Measurements from ENCODE around the gene GATD1.
"Not testable (repeated sequence)": the region's sequence is repeated elsewhere in the genome, so short reads cannot be mapped to it uniquely, and the experiment has no call there.

The GATD1 gene

GRCh38 chr11:765025-765801 is 12.1 kb downstream of the GATD1 start:
- peak; percentile 29 to 54 (median 34) for DNase-seq (ENCODE audit: low read depth in 3 of 3, low spot score in 1 of 3)

GRCh38 chr11:764322-765024 is 12.8 kb downstream of the GATD1 start:
- DNase-seq (ENCODE audit: low read depth in 3 of 3, low spot score in 1 of 3): no peak

- no peak for DNase-seq (ENCODE audit: low read depth in 3 of 3, low spot score in 1 of 3)
Measured at GRCh38 chr11:763549-764321, 13.6 kb downstream of the GATD1 start.

GRCh38 chr11:763073-763463 is 14.2 kb downstream of the GATD1 start:
- no peak for DNase-seq (ENCODE audit: low read depth in 3 of 3, low spot score in 1 of 3)

GRCh38 chr11:762421-763072 is 14.7 kb downstream of the GATD1 start:
- no peak for DNase-seq (ENCODE audit: low read depth in 3 of 3, low spot score in 1 of 3)

GRCh38 chr11:761526-762108 is 15.7 kb downstream of the GATD1 start:
- no peak for DNase-seq (ENCODE audit: low read depth in 3 of 3, low spot score in 1 of 3)

GRCh38 chr11:760236-760635 is 17.1 kb downstream of the GATD1 start:
- DNase-seq (ENCODE audit: low read depth in 3 of 3, low spot score in 1 of 3): no peak

DNA sequence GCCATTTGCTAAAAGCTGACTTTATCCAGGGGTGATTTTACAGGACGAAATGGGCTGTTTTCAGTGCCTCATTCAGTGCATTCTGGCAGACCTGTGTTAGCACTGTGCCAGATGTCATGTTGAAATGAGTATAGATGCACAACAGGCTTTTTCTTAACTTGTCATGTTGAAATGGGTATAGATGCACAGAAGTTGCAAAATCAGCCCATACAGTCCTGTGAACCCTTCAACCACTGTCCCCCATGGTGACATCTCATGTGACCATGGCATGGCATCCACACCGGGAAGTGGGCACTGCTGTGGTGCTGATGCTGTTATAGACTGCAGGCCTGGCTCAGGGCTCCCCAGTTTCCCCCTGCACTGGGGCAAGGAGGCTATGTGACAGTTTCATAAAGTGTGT is 27.6 kb downstream of the GATD1 start:
- DNase-seq (ENCODE audit: low read depth in 3 of 3, low spot score in 1 of 3): no peak

DNA sequence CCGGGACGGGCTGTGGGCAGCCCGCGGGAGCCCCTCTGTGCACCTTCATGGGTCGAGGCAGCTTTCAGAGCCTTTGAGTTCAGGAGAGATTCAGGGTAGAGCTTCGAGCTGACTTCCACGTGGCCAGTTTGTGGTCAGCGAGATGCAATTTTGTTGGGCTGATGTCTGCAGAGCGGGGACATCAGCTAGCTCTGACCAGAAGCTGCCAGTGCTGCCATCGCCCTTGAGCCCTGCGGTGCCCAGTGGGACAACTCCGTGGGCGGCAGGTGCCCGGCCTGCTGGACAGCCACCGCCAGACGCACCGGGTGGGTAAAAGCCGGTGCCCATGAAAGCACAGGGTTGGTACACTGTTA is 29.3 kb downstream of the GATD1 start:
- DNase-seq (ENCODE audit: low read depth in 3 of 3, low spot score in 1 of 3): no peak

GRCh38 chr11:747158-748006 is 29.9 kb downstream of the GATD1 start, which contains the start of gene TALDO1:
TSS of gene TALDO1 (plus strand) at chr11:747464. CDS start at chr11:747482, 18 bp downstream.
- DNase-seq (ENCODE audit: low read depth in 3 of 3, low spot score in 1 of 3): peak; percentile 49 to 71 (median 53)

DNA sequence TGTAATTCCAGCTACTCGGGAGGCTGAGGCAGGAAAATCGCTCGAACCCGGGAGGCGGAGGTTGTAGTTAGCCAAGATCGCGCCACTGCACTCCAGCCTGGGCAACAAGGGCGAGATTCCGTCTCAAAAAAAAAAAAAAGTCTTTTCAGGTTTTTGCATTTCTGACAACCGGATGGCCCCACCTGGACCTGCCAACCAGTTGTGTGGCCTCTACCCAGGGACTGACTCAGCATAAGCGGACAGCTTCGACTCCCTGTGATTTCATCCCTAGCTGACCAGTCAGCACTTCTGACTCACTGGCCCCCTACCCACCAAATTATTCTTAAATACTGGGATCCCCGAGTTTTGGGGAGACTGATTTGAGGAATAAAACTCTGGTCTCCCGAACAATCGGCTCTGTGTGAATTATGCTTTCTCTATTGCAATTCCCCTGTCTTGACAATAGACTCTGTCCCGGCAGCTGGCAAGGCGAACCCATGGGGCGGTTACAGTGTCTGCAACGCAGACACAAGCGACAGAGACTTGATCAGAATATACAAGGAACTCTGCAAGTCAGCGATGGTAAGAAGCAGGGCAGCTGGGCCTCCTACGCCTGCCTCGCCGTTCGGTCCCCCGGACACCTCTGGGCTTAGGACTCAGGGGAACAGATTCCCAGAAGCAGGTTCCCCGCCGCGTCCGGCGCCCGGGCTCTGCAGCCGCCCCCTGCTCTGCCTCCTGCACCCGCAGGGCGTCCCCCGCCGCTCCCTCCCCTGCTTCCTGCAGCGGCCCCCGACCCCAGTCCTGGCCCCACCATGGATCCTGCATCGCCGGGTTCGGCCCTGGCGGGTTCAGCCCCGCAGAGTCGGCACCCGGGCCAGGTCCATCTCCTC is 30.8 kb downstream of the GATD1 start:
- DNase-seq (ENCODE audit: low read depth in 3 of 3, low spot score in 1 of 3): no peak

GRCh38 chr11:745428-745827 is 31.9 kb downstream of the GATD1 start:
- no peak for DNase-seq (ENCODE audit: low read depth in 3 of 3, low spot score in 1 of 3)

DNA sequence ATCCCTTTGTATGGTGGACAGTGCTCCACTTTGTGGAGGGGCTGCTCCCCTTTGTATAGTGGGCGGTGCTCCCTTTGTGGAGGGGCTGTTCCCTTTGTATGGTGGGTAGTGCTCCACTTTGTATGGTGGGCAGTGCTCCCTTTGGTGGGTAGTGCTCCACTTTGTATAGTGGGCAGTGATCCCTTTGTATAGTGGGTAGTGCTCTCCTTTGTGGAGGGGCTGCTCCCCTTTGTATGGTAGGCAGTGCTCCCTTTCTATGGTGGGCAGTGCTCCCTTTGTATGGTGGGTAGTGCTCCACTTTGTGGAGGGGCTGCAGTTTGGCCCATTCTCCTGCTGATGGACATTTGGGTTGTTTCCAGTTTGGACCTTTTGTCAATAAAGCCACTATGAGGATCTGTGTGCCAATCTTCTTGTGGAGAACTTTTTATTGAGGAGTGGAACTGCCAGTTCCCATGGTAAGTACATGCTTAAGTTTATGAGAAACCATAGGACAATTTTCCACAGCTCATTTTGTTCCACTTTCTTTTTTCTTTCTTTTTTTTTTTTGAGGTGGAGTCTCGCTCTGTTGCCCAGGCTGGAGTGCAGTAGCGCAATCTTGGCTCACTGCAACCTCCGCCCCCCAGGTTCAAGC is 34.6 kb downstream of the GATD1 start:
- no peak for DNase-seq (ENCODE audit: low read depth in 3 of 3, low spot score in 1 of 3)

GRCh38 chr11:742156-742546 is 35.1 kb downstream of the GATD1 start:
- DNase-seq (ENCODE audit: low read depth in 3 of 3, low spot score in 1 of 3): no peak

GRCh38 chr11:737899-738298 is 39.4 kb downstream of the GATD1 start:
- not testable (repeated sequence) for DNase-seq (ENCODE audit: low read depth in 3 of 3, low spot score in 1 of 3)

DNA sequence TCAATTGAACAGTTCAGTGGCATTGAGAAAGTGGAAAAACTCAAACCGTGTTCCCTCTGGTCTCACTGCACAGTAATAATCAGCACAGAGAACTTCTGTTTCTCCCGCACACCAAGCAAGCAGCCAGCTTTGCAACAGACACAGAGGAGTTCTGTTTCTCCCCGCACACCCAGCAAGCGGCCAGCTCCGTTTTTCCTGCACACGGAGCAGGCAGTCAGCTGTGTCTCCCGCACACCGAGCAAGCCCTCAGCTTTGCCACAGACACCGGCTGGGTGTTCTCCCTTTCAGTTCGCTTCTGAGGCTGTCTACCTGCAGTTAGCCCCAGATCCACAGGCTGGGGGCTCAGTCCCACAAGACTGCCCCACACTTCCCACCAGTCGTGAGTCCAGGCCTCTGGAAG is 39.9 kb downstream of the GATD1 start:
- no peak for DNase-seq (ENCODE audit: low read depth in 3 of 3, low spot score in 1 of 3)

DNA sequence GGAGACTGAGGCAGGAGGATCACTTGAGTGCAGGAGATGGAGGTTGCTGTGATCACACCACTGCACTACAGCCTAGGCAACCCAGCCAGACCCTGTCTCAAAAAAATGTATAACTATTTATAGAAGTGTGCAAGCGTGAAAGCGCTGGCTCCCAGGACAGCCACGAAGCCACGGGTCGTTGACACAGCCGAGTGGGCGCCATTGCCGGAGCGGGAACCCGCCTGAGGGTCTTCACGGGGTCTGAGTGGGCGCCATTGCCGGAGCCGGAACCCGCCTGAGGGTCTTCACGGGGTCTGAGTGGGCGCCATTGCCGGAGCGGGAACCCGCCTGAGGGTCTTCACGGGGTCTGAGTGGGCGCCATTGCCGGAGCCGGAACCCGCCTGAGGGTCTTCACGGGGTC is 42.7 kb downstream of the GATD1 start:
- not testable (repeated sequence) for DNase-seq (ENCODE audit: low read depth in 3 of 3, low spot score in 1 of 3)

DNA sequence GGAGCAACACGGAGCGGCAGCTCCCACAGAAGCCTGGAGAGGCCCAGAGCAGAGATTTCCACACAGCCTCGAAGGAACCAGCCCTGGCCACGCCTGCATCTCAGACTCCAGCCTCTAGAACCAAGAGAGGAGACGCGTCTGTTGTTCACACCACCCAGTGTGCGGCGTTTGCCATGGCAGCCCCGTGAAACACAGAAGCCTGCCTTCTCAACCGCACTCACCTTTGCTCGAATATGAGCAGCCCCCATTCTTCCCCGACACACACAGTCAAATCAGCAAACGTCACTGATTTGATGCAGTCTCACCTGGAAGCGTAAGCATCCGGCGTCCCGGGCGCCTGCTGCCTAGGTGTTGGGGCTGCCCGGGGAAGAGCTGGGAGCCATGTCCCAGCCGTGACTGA is 44.2 kb downstream of the GATD1 start:
- DNase-seq (ENCODE audit: low read depth in 3 of 3, low spot score in 1 of 3): no peak
